OCI-LY1 (cell line): Measurements from ENCODE around the gene ANO2.

Experiments used
- H2AFZ ChIP-seq: fragments of 200-600 bp; sonication (generic), shearing (Covaris generic); 2 replicates; pipeline ENCODE4 v1.6.0; 2014; ENCODE audit warnings: antibody characterized with exemption, mild to moderate bottlenecking, low read length
- H3F3A ChIP-seq: fragments of 200-600 bp; sonication (generic), shearing (Covaris generic); 2 replicates; pipeline ENCODE4 v1.6.0; 2014; ENCODE audit warnings: mild to moderate bottlenecking, antibody characterized with exemption, low read length, moderate library complexity; ENCODE audit not compliant: insufficient read depth
- H3K27ac ChIP-seq: fragments of 200-600 bp; sonication (generic); 2 replicates; pipeline ENCODE4 v1.5.1; 2014; ENCODE audit warnings: low read length, mixed run types, mild to moderate bottlenecking, low read depth; ENCODE audit not compliant: poor library complexity, severe bottlenecking
- H3K27me3 ChIP-seq: fragments of 200-600 bp; sonication (generic); 2 replicates; pipeline ENCODE4 v1.6.0; 2014; ENCODE audit warnings: antibody characterized with exemption, mild to moderate bottlenecking, low read length, moderate library complexity; ENCODE audit not compliant: insufficient read depth
- H3K36me3 ChIP-seq: fragments of 200-600 bp; sonication (generic); 2 replicates; pipeline ENCODE4 v1.6.1; 2014; ENCODE audit warnings: mild to moderate bottlenecking, antibody characterized with exemption, low read length, moderate library complexity, mixed read lengths; ENCODE audit not compliant: insufficient read depth
- H3K4me1 ChIP-seq: fragments of 200-600 bp; sonication (generic); 2 replicates; pipeline ENCODE4 v1.5.1; 2014; ENCODE audit warnings: mild to moderate bottlenecking, low read length, moderate library complexity; ENCODE audit not compliant: insufficient read depth, severe bottlenecking
- H3K4me2 ChIP-seq: fragments of 200-600 bp; sonication (generic), shearing (Covaris generic); 2 replicates; pipeline ENCODE4 v1.6.1; 2014; ENCODE audit warnings: low read length
- H3K4me3 ChIP-seq: fragments of 200-600 bp; sonication (generic); 2 replicates; pipeline ENCODE4 v1.5.1; 2014; ENCODE audit warnings: low read length, low read depth, mild to moderate bottlenecking, mixed read lengths; ENCODE audit not compliant: poor library complexity, severe bottlenecking
- H3K79me2 ChIP-seq: fragments of 200-600 bp; shearing (Covaris generic); 2 replicates; pipeline ENCODE4 v1.6.1; 2016; ENCODE audit warnings: mixed run types, low read length, mixed read lengths; ENCODE audit not compliant: insufficient read depth
- H3K9ac ChIP-seq: fragments of 200-600 bp; sonication (generic), shearing (Covaris generic); 2 replicates; pipeline ENCODE4 v1.6.1; 2014; ENCODE audit warnings: mild to moderate bottlenecking, low read length, mixed read lengths
- H3K9me2 ChIP-seq: fragments of 200-600 bp; sonication (generic), shearing (Covaris generic); 2 replicates; pipeline ENCODE4 v1.6.1; 2014; ENCODE audit warnings: low read depth, mild to moderate bottlenecking, low read length, mixed read lengths
- H3K9me3 ChIP-seq: fragments of 200-600 bp; shearing (Covaris generic); 2 replicates; pipeline ENCODE4 v1.6.1; 2014; ENCODE audit warnings: low read length, mixed read lengths
- H4K20me1 ChIP-seq: fragments of 200-600 bp; sonication (generic), shearing (Covaris generic); 2 replicates; pipeline ENCODE4 v1.6.0; 2016; ENCODE audit warnings: mild to moderate bottlenecking, low read length; ENCODE audit not compliant: insufficient read depth
- EZH2 ChIP-seq: fragments of 200-600 bp; sonication (generic), shearing (Covaris generic); IDR thresholded peaks from 2 replicates; pipeline ENCODE4 v1.8.0; 2017; ENCODE audit warnings: borderline replicate concordance, mixed run types, mild to moderate bottlenecking, antibody characterized with exemption, low read length, moderate library complexity, mixed read lengths
- TF ChIP-seq, protein P1 (sequence below): fragments of 200-600 bp; sonication (generic), shearing (Covaris generic); IDR thresholded peaks from 2 replicates; pipeline ENCODE4 v1.5.1; 2017; ENCODE audit warnings: mild to moderate bottlenecking, antibody characterized with exemption, low read length, moderate library complexity, mixed read lengths

ANO2 gene

DNA sequence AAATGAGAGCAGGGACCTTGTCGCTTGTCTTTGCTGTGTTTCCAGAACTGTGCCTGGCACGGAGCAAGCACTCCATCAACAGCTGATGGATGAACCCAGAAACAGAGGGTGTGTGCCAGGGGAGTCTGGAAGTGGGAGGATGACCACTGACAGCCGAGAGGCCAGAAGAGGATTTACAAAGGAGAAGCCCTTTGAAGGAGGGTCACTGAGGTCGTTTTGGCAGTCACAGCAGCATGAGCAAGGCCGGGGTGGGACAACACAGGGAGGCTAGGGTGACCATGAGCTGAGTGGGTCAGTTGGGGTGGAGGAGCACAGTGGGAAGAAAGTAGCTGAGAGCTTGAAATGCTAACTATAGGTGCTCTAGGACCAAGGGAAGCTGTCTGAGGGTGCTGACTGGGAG, 313.6 kb downstream of the ANO2 start:
- Histone ChIP-seq H3K9me3 (no peaks in the 10 kb centered on the region), H2AFZ (no peak overlapping the region), H3F3A (no peaks in the 10 kb centered on the region), H3K4me1 (no peaks in the 10 kb centered on the region), H3K36me3 (no peaks in the 10 kb centered on the region), H3K9ac (no peak overlapping the region), H3K27me3 (no peaks in the 10 kb centered on the region; the same call in 1 of the 2 replicates), H3K79me2 (no peaks in the 10 kb centered on the region), H4K20me1 (no peaks in the 10 kb centered on the region), H3K4me2 (no peak overlapping the region), H3K4me3 (no peak overlapping the region), H3K9me2 (no peaks in the 10 kb centered on the region), H3K27ac (no peak overlapping the region)
- no peak for TF ChIP-seq EZH2
- TF ChIP-seq, protein P1, sequence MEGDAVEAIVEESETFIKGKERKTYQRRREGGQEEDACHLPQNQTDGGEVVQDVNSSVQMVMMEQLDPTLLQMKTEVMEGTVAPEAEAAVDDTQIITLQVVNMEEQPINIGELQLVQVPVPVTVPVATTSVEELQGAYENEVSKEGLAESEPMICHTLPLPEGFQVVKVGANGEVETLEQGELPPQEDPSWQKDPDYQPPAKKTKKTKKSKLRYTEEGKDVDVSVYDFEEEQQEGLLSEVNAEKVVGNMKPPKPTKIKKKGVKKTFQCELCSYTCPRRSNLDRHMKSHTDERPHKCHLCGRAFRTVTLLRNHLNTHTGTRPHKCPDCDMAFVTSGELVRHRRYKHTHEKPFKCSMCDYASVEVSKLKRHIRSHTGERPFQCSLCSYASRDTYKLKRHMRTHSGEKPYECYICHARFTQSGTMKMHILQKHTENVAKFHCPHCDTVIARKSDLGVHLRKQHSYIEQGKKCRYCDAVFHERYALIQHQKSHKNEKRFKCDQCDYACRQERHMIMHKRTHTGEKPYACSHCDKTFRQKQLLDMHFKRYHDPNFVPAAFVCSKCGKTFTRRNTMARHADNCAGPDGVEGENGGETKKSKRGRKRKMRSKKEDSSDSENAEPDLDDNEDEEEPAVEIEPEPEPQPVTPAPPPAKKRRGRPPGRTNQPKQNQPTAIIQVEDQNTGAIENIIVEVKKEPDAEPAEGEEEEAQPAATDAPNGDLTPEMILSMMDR: no peak

DNA sequence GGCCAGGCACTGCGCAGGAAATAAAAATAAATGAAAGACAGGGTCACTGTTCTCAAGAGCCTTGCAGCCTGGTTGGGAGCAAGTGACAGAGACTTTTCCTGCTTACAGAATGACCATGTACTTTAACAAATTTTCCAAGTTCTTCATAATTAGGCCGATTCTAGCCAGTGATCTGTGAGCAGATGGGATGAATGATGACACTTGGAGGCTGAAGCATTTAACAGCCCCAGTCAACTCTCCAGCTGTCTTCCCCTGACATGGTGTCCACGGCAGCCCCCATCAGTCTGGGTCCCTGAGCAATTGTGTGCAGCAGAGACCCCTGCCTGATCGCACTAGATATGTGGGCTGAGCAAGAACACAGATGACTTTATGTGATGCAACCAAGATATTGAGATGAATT, 314.3 kb downstream of the ANO2 start:
- Histone ChIP-seq H3F3A (no peaks in the 10 kb centered on the region), H3K4me1 (no peaks in the 10 kb centered on the region), H3K27me3 (no peaks in the 10 kb centered on the region; the same call in 1 of the 2 replicates), H3K27ac (no peak overlapping the region), H3K9me3 (no peaks in the 10 kb centered on the region), H3K36me3 (no peaks in the 10 kb centered on the region), H2AFZ (no peak overlapping the region), H3K9me2 (no peaks in the 10 kb centered on the region), H3K9ac (no peak overlapping the region), H3K4me2 (no peak overlapping the region), H4K20me1 (no peaks in the 10 kb centered on the region), H3K79me2 (no peaks in the 10 kb centered on the region), H3K4me3 (no peak overlapping the region)
- no peak for TF ChIP-seq EZH2
- TF ChIP-seq, protein P1: no peak

DNA sequence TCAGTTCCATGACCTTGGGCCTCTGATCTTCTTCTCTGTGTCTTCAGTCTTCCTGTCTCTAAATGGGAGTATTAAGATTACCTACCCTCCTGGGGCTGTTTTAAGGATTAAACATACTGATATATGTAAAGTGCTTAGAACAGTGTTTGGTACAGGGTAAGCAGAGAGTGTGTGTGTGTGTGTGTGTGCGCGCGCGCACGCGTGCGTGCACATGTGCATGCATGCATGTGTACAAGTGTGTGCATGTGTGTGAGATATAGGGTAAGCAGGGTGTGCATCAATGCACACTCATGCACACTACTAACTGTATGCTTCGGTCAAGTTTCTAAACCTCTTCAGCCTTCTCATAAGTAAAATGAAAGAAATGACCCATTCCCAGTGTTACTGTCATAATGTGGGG, 316.6 kb downstream of the ANO2 start:
- Histone ChIP-seq H4K20me1 (no peaks in the 10 kb centered on the region), H3K36me3 (no peaks in the 10 kb centered on the region), H3K27ac (no peak overlapping the region), H3K79me2 (no peaks in the 10 kb centered on the region), H3K4me3 (no peak overlapping the region), H3F3A (no peaks in the 10 kb centered on the region), H3K9me3 (no peaks in the 10 kb centered on the region), H3K9ac (no peak overlapping the region), H3K4me2 (no peak overlapping the region), H3K9me2 (no peaks in the 10 kb centered on the region), H3K4me1 (no peaks in the 10 kb centered on the region), H3K27me3 (no peaks in the 10 kb centered on the region; the same call in 1 of the 2 replicates), H2AFZ (no peak overlapping the region)
- no peak for TF ChIP-seq EZH2
- TF ChIP-seq, protein P1: no peak
